ENCODE data around the gene RP2. TPM values are rescaled to one million over a fixed set of nuclear protein-coding genes. Genes with fewer than 3 reads are reported as not detected.

Gene RP2
- total RNA-seq, 1 donor from 2014 or later: 25.1 TPM

GRCh38 chrX:46922611-46923010, 85.8 kb downstream of the RP2 start:
- no peak for DNase-seq

- no peak for DNase-seq
Measured at GRCh38 chrX:46927718-46928117, 90.9 kb downstream of the RP2 start.

GRCh38 chrX:46929439-46930261, 92.8 kb downstream of the RP2 start:
- no peak for DNase-seq

Other genes with a start within 250 kb of the RP2 start
- gene SLC9A7, start 77.9 kb upstream of the RP2 start, total RNA-seq: 26.2 TPM
- gene JADE3, start 75.4 kb downstream of the RP2 start, total RNA-seq: 10.5 TPM
- 3.6 TPM for gene RGN, start 241.4 kb downstream of the RP2 start, total RNA-seq

Measured in occipital lobe (tissue), 2 donors.